ENCODE results near the gene CA9.

GRCh38 chr9:35686222-35687203, 12.8 kb downstream of the CA9 start:
- no peak for TF ChIP-seq EP300 (IDR thresholded peaks at IDR 0.05)
- no peak for TF ChIP-seq CTCF (IDR thresholded peaks at IDR 0.05)
- peak in 2 of 3 donors; percentile 2 to 28 for TF ChIP-seq POLR2AphosphoS5 (IDR thresholded peaks at IDR 0.05)
- TF ChIP-seq POLR2A (IDR thresholded peaks at IDR 0.05) = no peak
